A549 (cell line): ENCODE measurements around the gene SCPEP1.

Source experiments
- CHD4 ChIP-seq: fragments of 200-600 bp; sonication (generic); IDR thresholded peaks from 2 replicates; pipeline ENCODE4 v1.6.1; 2016; ENCODE audit warnings: antibody characterized with exemption, mild to moderate bottlenecking, borderline replicate concordance
- CTCF ChIP-seq: fragments of >200 bp; sonication (Bioruptor Twin); formaldehyde crosslinking; IDR thresholded peaks from 3 replicates; pipeline ENCODE4 v1.5.1; 2016
- EP300 ChIP-seq, 2 experiments: fragments of >200 bp; sonication (Bioruptor Twin); formaldehyde crosslinking; IDR thresholded peaks; 2 replicates in 1 of 2; 3 replicates in 1 of 2; pipeline ENCODE4 v1.6.1; 2016 to 2017
- HOXA7 ChIP-seq: fragments of 250-450 bp; sonication (Bioruptor Pico); IDR thresholded peaks from 2 replicates; pipeline ENCODE4 v1.5.0; 2020; ENCODE audit warnings: mild to moderate bottlenecking, moderate library complexity
- MYC ChIP-seq: IDR thresholded peaks from 2 replicates; pipeline ENCODE4 v1.6.1; 2012; ENCODE audit warnings: mild to moderate bottlenecking, inconsistent platforms, low read length, improper control_type of control experiment, borderline replicate concordance
- POLR2A ChIP-seq: IDR thresholded peaks from 2 replicates; pipeline ENCODE4 v1.6.1; 2012; ENCODE audit warnings: mild to moderate bottlenecking, low read length
- RAD21 ChIP-seq, 2 experiments: fragments of >200 bp in 1 of 2; sonication (Bioruptor Twin) in 1 of 2; formaldehyde crosslinking in 1 of 2; IDR thresholded peaks in 1 of 2; conservative IDR thresholded peaks in 1 of 2; 2 replicates in 1 of 2; 3 replicates in 1 of 2; pipeline ENCODE4 v1.6.1; 2012 to 2018; ENCODE audit warnings: inconsistent platforms in 1 of 2
- TF ChIP-seq, protein P1 (sequence below): fragments of 250-450 bp; sonication (Bioruptor Pico); IDR thresholded peaks from 2 replicates; pipeline ENCODE4 v1.5.0; 2020; ENCODE audit warnings: low read depth, mild to moderate bottlenecking, moderate library complexity

- TF ChIP-seq CHD4, result no peak
- no peak for TF ChIP-seq EP300 (IDR thresholded peaks at IDR 0.05)
- no peak for TF ChIP-seq HOXA7 (CRISPR knock-in tag)
- TF ChIP-seq CTCF, result no peak
- no peak for TF ChIP-seq MYC
- no peak for TF ChIP-seq RAD21 (conservative IDR thresholded peaks at IDR 0.05 in 1 of 2, IDR thresholded peaks at IDR 0.05 in 1 of 2)
- TF ChIP-seq, protein P1, sequence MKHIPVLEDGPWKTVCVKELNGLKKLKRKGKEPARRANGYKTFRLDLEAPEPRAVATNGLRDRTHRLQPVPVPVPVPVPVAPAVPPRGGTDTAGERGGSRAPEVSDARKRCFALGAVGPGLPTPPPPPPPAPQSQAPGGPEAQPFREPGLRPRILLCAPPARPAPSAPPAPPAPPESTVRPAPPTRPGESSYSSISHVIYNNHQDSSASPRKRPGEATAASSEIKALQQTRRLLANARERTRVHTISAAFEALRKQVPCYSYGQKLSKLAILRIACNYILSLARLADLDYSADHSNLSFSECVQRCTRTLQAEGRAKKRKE (CRISPR knock-in tag), result no peak
- TF ChIP-seq POLR2A, result no peak
Observed at GRCh38 chr17:57050306-57050705, 72.4 kb downstream of the SCPEP1 start.
